ENCODE data around the gene FAM114A2. TPM values are rescaled to one million over a fixed set of nuclear protein-coding genes. Genes with fewer than 3 reads are reported as not detected.

The FAM114A2 gene
- total RNA-seq, 2 experiments from 2014 or later, result 22.3 to 27.0 TPM

Other genes with a start within 250 kb of the FAM114A2 start
- 10 to 100 TPM; 23.3 to 26.1 TPM for gene MFAP3, start 57 bp upstream of the FAM114A2 start, total RNA-seq
- 10 to 100 TPM; 28.4 to 34.8 TPM for gene GALNT10, start 151.8 kb upstream of the FAM114A2 start, total RNA-seq